ENCODE measurements around the gene CNEP1R1. TPM values are rescaled to one million over a fixed set of nuclear protein-coding genes. Genes with fewer than 3 reads are reported as not detected.
A peak's percentile ranks its signal among the peaks of the same experiment; 100 is the strongest.

CNEP1R1 gene
- total RNA-seq = 28.2 and 32.5 TPM in 2 replicates
- 33.1 and 37.3 TPM in 2 replicates for polyA plus RNA-seq
- polyA plus RNA-seq (2012) = 16.2 and 19.2 TPM in 2 replicates
- 7.2 and 18.0 TPM in 2 replicates for polyA minus RNA-seq (ENCODE audit: low replicate concordance)

DNA sequence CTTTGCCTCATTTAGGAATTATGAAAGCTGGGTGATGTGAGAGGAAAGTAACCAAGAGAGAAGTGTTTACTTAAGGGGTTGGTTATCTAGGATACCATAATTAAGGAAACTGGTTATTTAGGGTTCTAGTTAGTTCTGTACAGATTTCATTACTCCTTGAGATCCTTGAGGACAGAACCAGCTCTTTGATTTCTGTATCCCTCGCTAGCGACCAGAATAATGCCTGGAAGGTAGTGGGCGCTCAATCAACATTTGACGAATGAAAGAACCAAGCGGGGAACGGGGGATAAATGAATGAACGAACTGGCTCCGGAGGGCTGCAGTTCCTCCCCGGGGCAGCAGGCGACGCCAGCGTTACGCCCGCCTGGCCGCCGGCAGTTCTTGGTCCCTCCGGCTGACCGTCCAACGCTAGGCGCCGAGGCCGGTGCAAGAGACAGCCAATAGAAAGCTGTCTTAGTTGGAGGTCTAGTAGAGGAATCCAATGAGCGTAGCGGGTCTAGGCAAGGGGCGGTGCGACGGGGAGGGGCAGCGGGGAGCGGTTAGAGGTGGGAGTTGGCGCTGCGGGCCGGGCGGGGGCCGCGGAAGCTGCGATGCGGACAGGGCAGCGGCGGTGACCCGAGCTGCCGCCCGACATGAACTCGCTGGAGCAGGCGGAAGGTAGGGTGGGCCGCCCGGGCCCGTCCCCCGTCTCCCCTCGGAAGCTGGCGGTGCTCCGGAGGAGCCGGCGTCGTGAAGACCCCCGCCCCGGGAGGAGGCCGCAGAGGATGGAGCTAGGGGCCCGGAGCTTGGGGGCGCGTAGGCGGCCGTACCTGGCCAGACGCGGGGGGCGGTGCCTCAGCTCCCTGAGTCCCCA lies at the start of gene CNEP1R1:
CNEP1R1 (plus strand) TSS at position 542 of the 853 bp plus-strand sequence; CDS start at position 633, 91 bp downstream.
- DNase-seq (ENCODE audit: low read depth in 2 of 2) = peak; percentile 95 to 97
- no peaks in the 10 kb centered on the region for H4K20me1 ChIP-seq (ENCODE audit: control insufficient read depth, extremely low read depth, insufficient read depth, low read length)
- no peak for TF ChIP-seq EZH2 (IDR thresholded peaks at IDR 0.05; ENCODE audit: low read length, missing control alignments)
- TF ChIP-seq, protein P1, sequence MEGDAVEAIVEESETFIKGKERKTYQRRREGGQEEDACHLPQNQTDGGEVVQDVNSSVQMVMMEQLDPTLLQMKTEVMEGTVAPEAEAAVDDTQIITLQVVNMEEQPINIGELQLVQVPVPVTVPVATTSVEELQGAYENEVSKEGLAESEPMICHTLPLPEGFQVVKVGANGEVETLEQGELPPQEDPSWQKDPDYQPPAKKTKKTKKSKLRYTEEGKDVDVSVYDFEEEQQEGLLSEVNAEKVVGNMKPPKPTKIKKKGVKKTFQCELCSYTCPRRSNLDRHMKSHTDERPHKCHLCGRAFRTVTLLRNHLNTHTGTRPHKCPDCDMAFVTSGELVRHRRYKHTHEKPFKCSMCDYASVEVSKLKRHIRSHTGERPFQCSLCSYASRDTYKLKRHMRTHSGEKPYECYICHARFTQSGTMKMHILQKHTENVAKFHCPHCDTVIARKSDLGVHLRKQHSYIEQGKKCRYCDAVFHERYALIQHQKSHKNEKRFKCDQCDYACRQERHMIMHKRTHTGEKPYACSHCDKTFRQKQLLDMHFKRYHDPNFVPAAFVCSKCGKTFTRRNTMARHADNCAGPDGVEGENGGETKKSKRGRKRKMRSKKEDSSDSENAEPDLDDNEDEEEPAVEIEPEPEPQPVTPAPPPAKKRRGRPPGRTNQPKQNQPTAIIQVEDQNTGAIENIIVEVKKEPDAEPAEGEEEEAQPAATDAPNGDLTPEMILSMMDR (conservative IDR thresholded peaks at IDR 0.05 in 1 of 2, IDR thresholded peaks at IDR 0.05 in 1 of 2; ENCODE audit: low read depth in 1 of 2, low read length in 2 of 2) = peak; percentile 99 to 100
- H3K27ac ChIP-seq (ENCODE audit: insufficient read depth, low read length) = peak within 1 kb of the TSS; percentile 67
- H3K9me3 ChIP-seq (ENCODE audit: control insufficient read depth, insufficient read depth, low read depth, low read length) = no peaks in the 10 kb centered on the region
- H3K27me3 ChIP-seq (ENCODE audit: control insufficient read depth, insufficient read depth, low read length) = no peaks in the 10 kb centered on the region
- H3K4me3 ChIP-seq (replicated peaks in 1 of 4; ENCODE audit: control extremely low read depth in 1 of 4, insufficient read depth in 1 of 4, low read depth in 3 of 4, low read length in 4 of 4) = peak within 1 kb of the TSS; percentile 81 to 94 (median 91)
- H3K4me1 ChIP-seq (ENCODE audit: control insufficient read depth, extremely low read depth, insufficient read depth, low read length) = no peaks in the 10 kb centered on the region
- peak within 1 kb of the TSS; percentile 77 for H2AFZ ChIP-seq (ENCODE audit: low read length)
- H3K36me3 ChIP-seq (ENCODE audit: control insufficient read depth, insufficient read depth, low read length) = no peaks in the 10 kb centered on the region
- peaks cover 32% of the 10 kb centered on the region for H3K79me2 ChIP-seq (ENCODE audit: control insufficient read depth, insufficient read depth, low read length)
- peak within 1 kb of the TSS; percentile 81 for H3K9ac ChIP-seq (ENCODE audit: insufficient read depth, low read length)
- peak within 1 kb of the TSS; percentile 86 for H3K4me2 ChIP-seq (ENCODE audit: extremely low read depth, insufficient read depth, low read length)

- no peak for DNase-seq (ENCODE audit: low read depth in 2 of 2)
- H3K36me3 ChIP-seq (ENCODE audit: control insufficient read depth, insufficient read depth, low read length) = no peaks in the 10 kb centered on the region
- H3K79me2 ChIP-seq (ENCODE audit: control insufficient read depth, insufficient read depth, low read length) = no peaks in the 10 kb centered on the region
Observed at GRCh38 chr16:49977427-49977826, 47.6 kb upstream of the CNEP1R1 start.

More at GRCh38 chr16:49977427-49977826, 47.6 kb upstream of the CNEP1R1 start:
- H3K27ac ChIP-seq (ENCODE audit: insufficient read depth, low read length) = no peak overlapping the region
- TF ChIP-seq, protein P1 (conservative IDR thresholded peaks at IDR 0.05 in 1 of 2, IDR thresholded peaks at IDR 0.05 in 1 of 2; ENCODE audit: low read depth in 1 of 2, low read length in 2 of 2) = no peak
- TF ChIP-seq EZH2 (IDR thresholded peaks at IDR 0.05; ENCODE audit: low read length, missing control alignments) = no peak
- H2AFZ ChIP-seq (ENCODE audit: low read length) = no peak overlapping the region
- H3K9ac ChIP-seq (ENCODE audit: insufficient read depth, low read length) = no peak overlapping the region
- no peaks in the 10 kb centered on the region for H3K4me1 ChIP-seq (ENCODE audit: control insufficient read depth, extremely low read depth, insufficient read depth, low read length)
- H3K4me2 ChIP-seq (ENCODE audit: extremely low read depth, insufficient read depth, low read length) = no peak overlapping the region
- no peak overlapping the region for H3K4me3 ChIP-seq (replicated peaks in 1 of 4; ENCODE audit: control extremely low read depth in 1 of 4, insufficient read depth in 1 of 4, low read depth in 3 of 4, low read length in 4 of 4)
- H3K9me3 ChIP-seq (ENCODE audit: control insufficient read depth, insufficient read depth, low read depth, low read length) = no peaks in the 10 kb centered on the region
- H3K27me3 ChIP-seq (ENCODE audit: control insufficient read depth, insufficient read depth, low read length) = no peaks in the 10 kb centered on the region
- H4K20me1 ChIP-seq (ENCODE audit: control insufficient read depth, extremely low read depth, insufficient read depth, low read length) = no peaks in the 10 kb centered on the region

Measured in fibroblast of lung (primary cell).